ENCODE data around the gene MCF2L. TPM values are rescaled to one million over a fixed set of nuclear protein-coding genes. Genes with fewer than 3 reads are reported as not detected.

MCF2L gene
- polyA plus RNA-seq, 2 donors, result 10.9 to 19.4 TPM

DNA sequence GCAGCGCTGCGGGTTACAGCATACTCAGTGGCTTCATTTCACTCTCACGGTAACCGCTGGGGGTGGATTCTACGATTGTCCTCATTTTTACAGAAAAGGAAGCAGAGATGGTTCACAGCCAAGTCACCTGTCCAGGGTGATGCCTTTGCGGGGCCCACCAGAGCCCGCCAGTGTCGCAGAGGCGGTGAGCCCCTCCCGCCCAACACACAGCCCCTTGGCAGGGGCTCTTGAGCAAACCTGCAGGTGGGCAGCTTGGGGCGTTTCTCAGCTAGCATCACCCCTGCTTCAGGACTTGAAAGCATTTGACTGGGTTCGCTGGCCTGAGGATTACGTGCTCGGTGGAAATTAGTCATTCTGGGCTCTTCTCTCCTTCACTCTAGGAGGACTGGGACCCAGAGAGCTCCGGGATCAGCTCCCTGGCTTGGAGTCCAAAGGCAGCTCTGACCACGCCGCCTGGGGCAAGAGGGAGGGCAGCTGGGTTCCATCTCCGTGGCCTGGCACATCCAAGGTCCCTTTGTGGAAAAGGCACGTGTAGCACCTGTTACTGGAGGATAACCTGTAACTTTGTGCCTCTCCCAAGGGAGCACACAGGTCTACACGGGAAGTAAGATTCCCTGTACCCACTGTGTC lies 74.1 kb downstream of the MCF2L start:
- Histone ChIP-seq H3K27ac (ENCODE audit: low read depth in 2 of 2, low read length in 1 of 2) (no peak overlapping the region), H3K4me3 (ENCODE audit: low read depth in 1 of 2, low read length in 2 of 2) (no peak overlapping the region), H3K4me1 (ENCODE audit: control insufficient read depth in 2 of 2, insufficient read depth in 2 of 2, low read length in 1 of 2) (no peaks in the 10 kb centered on the region), H3K36me3 (ENCODE audit: control insufficient read depth in 2 of 2, insufficient read depth in 2 of 2, low read length in 1 of 2) (peaks cover 0 to 7% of the 10 kb centered on the region in 2 donors), H3K27me3 (ENCODE audit: control insufficient read depth in 1 of 2, insufficient read depth in 2 of 2, low read length in 2 of 2) (no peaks in the 10 kb centered on the region), H3K9me3 (ENCODE audit: control insufficient read depth in 2 of 2, insufficient read depth in 1 of 2, low read depth in 1 of 2, low read length in 1 of 2) (no peaks in the 10 kb centered on the region)
- WGBS, 2 donors, result 86 to 87% methylated on average over 20 of the region's 20 CpGs

GRCh38 chr13:113043931-113044330 lies 74.9 kb downstream of the MCF2L start:
- Histone ChIP-seq H3K9me3 (ENCODE audit: control insufficient read depth in 2 of 2, insufficient read depth in 1 of 2, low read depth in 1 of 2, low read length in 1 of 2) (no peaks in the 10 kb centered on the region), H3K27ac (ENCODE audit: low read depth in 2 of 2, low read length in 1 of 2) (no peak overlapping the region), H3K4me3 (ENCODE audit: low read depth in 1 of 2, low read length in 2 of 2) (no peak overlapping the region), H3K27me3 (ENCODE audit: control insufficient read depth in 1 of 2, insufficient read depth in 2 of 2, low read length in 2 of 2) (no peaks in the 10 kb centered on the region), H3K36me3 (ENCODE audit: control insufficient read depth in 2 of 2, insufficient read depth in 2 of 2, low read length in 1 of 2) (peaks cover 0 to 7% of the 10 kb centered on the region in 2 donors), H3K4me1 (ENCODE audit: control insufficient read depth in 2 of 2, insufficient read depth in 2 of 2, low read length in 1 of 2) (no peaks in the 10 kb centered on the region)
- WGBS, 2 donors, result 81 to 86% methylated on average over 14 of the region's 14 CpGs

- Histone ChIP-seq H3K27me3 (ENCODE audit: control insufficient read depth in 1 of 2, insufficient read depth in 2 of 2, low read length in 2 of 2) (no peaks in the 10 kb centered on the region), H3K27ac (ENCODE audit: low read depth in 2 of 2, low read length in 1 of 2) (no peak overlapping the region), H3K9me3 (ENCODE audit: control insufficient read depth in 2 of 2, insufficient read depth in 1 of 2, low read depth in 1 of 2, low read length in 1 of 2) (no peaks in the 10 kb centered on the region), H3K36me3 (ENCODE audit: control insufficient read depth in 2 of 2, insufficient read depth in 2 of 2, low read length in 1 of 2) (peaks cover 0 to 7% of the 10 kb centered on the region in 2 donors), H3K4me1 (ENCODE audit: control insufficient read depth in 2 of 2, insufficient read depth in 2 of 2, low read length in 1 of 2) (no peaks in the 10 kb centered on the region), H3K4me3 (ENCODE audit: low read depth in 1 of 2, low read length in 2 of 2) (no peak overlapping the region)
- WGBS, 2 donors, result 78 to 84% methylated on average over 27 of the region's 27 CpGs
Measured at GRCh38 chr13:113044391-113045114, 75.5 kb downstream of the MCF2L start.

GRCh38 chr13:113045251-113046127 lies 76.5 kb downstream of the MCF2L start:
- WGBS, 2 donors, result 78 to 85% methylated on average over 32 of the region's 32 CpGs
- Histone ChIP-seq H3K36me3 (ENCODE audit: control insufficient read depth in 2 of 2, insufficient read depth in 2 of 2, low read length in 1 of 2) (peaks cover 0 to 7% of the 10 kb centered on the region in 2 donors), H3K4me1 (ENCODE audit: control insufficient read depth in 2 of 2, insufficient read depth in 2 of 2, low read length in 1 of 2) (no peaks in the 10 kb centered on the region), H3K9me3 (ENCODE audit: control insufficient read depth in 2 of 2, insufficient read depth in 1 of 2, low read depth in 1 of 2, low read length in 1 of 2) (no peaks in the 10 kb centered on the region), H3K4me3 (ENCODE audit: low read depth in 1 of 2, low read length in 2 of 2) (no peak overlapping the region), H3K27ac (ENCODE audit: low read depth in 2 of 2, low read length in 1 of 2) (no peak overlapping the region), H3K27me3 (ENCODE audit: control insufficient read depth in 1 of 2, insufficient read depth in 2 of 2, low read length in 2 of 2) (no peaks in the 10 kb centered on the region)

- Histone ChIP-seq H3K4me1 (ENCODE audit: control insufficient read depth in 2 of 2, insufficient read depth in 2 of 2, low read length in 1 of 2) (peaks cover 0 to 6% of the 10 kb centered on the region in 2 donors), H3K4me3 (ENCODE audit: low read depth in 1 of 2, low read length in 2 of 2) (no peak overlapping the region)
- WGBS, 2 donors, result 91 to 93% methylated on average over 30 of the region's 30 CpGs
Measured at GRCh38 chr13:113046128-113046882, 77.3 kb downstream of the MCF2L start.

DNA sequence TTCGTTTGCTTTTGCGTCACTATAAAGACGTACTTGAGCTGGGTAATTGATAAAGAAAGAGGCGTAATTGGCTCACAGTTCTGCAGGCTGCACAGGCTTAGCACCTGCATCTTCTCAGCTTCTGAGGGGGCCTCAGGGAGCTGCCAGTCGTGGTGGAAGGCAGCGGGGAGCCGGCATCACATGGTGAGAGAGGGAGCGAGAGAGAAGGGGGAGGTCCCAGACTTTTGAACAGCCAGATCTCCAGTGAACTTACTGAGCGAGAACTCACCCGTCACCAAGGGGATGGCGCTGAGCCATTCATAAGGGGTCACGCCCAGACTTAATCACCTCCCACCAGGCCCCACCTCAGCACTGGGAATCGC lies 77.8 kb downstream of the MCF2L start:
- 85 to 87% methylated on average over 13 of the region's 13 CpGs for WGBS, 2 donors
- peaks cover 0 to 6% of the 10 kb centered on the region in 2 donors for H3K4me1 ChIP-seq (ENCODE audit: control insufficient read depth in 2 of 2, insufficient read depth in 2 of 2, low read length in 1 of 2)
- no peaks in the 10 kb centered on the region for H3K9me3 ChIP-seq (ENCODE audit: control insufficient read depth in 2 of 2, insufficient read depth in 1 of 2, low read depth in 1 of 2, low read length in 1 of 2)
- peaks cover 0 to 7% of the 10 kb centered on the region in 2 donors for H3K36me3 ChIP-seq (ENCODE audit: control insufficient read depth in 2 of 2, insufficient read depth in 2 of 2, low read length in 1 of 2)
- no peaks in the 10 kb centered on the region for H3K27me3 ChIP-seq (ENCODE audit: control insufficient read depth in 1 of 2, insufficient read depth in 2 of 2, low read length in 2 of 2)
- no peak overlapping the region for H3K27ac ChIP-seq (ENCODE audit: low read depth in 2 of 2, low read length in 1 of 2)
- no peak overlapping the region for H3K4me3 ChIP-seq (ENCODE audit: low read depth in 1 of 2, low read length in 2 of 2)

More at GRCh38 chr13:113046128-113046882, 77.3 kb downstream of the MCF2L start:
- no peak overlapping the region for H3K27ac ChIP-seq (ENCODE audit: low read depth in 2 of 2, low read length in 1 of 2)
- H3K27me3 ChIP-seq (ENCODE audit: control insufficient read depth in 1 of 2, insufficient read depth in 2 of 2, low read length in 2 of 2), result no peaks in the 10 kb centered on the region
- H3K9me3 ChIP-seq (ENCODE audit: control insufficient read depth in 2 of 2, insufficient read depth in 1 of 2, low read depth in 1 of 2, low read length in 1 of 2), result no peaks in the 10 kb centered on the region
- H3K36me3 ChIP-seq (ENCODE audit: control insufficient read depth in 2 of 2, insufficient read depth in 2 of 2, low read length in 1 of 2), result peaks cover 0 to 7% of the 10 kb centered on the region in 2 donors

GRCh38 chr13:113047587-113047986 lies 78.6 kb downstream of the MCF2L start:
- WGBS, 2 donors, result 93 to 94% methylated on average over 31 of the region's 31 CpGs
- Histone ChIP-seq H3K36me3 (ENCODE audit: control insufficient read depth in 2 of 2, insufficient read depth in 2 of 2, low read length in 1 of 2) (peaks cover 0 to 7% of the 10 kb centered on the region in 2 donors), H3K27ac (ENCODE audit: low read depth in 2 of 2, low read length in 1 of 2) (no peak overlapping the region), H3K27me3 (ENCODE audit: control insufficient read depth in 1 of 2, insufficient read depth in 2 of 2, low read length in 2 of 2) (no peaks in the 10 kb centered on the region), H3K4me3 (ENCODE audit: low read depth in 1 of 2, low read length in 2 of 2) (no peak overlapping the region), H3K9me3 (ENCODE audit: control insufficient read depth in 2 of 2, insufficient read depth in 1 of 2, low read depth in 1 of 2, low read length in 1 of 2) (no peaks in the 10 kb centered on the region), H3K4me1 (ENCODE audit: control insufficient read depth in 2 of 2, insufficient read depth in 2 of 2, low read length in 1 of 2) (peaks cover 0 to 6% of the 10 kb centered on the region in 2 donors)

DNA sequence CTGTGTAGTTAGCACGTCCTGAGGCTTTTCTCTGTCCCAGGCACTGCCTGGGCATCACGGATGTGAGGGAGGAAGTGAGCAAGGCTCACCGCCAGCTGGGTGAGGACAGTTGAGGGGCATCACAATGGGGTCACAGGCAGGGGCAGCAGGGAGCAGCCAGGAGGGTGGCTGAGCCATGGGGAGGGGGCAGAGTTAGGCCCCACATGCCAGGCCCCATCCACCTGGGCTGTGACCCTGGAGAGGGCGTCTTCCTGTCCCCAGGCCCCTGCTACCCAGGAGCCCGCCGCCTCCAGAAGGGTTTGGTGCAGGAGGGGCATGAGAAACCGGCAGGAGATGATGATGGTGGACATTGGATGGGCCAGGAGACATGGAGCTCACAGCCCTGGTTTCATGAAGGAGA lies 79.8 kb downstream of the MCF2L start:
- no peak overlapping the region for H3K27ac ChIP-seq (ENCODE audit: low read depth in 2 of 2, low read length in 1 of 2)
- peaks cover 0 to 7% of the 10 kb centered on the region in 2 donors for H3K36me3 ChIP-seq (ENCODE audit: control insufficient read depth in 2 of 2, insufficient read depth in 2 of 2, low read length in 1 of 2)
- H3K4me3 ChIP-seq (ENCODE audit: low read depth in 1 of 2, low read length in 2 of 2), result no peak overlapping the region
- peaks cover 0 to 6% of the 10 kb centered on the region in 2 donors for H3K4me1 ChIP-seq (ENCODE audit: control insufficient read depth in 2 of 2, insufficient read depth in 2 of 2, low read length in 1 of 2)
- WGBS, 2 donors, result 59 to 68% methylated on average over 7 of the region's 7 CpGs
- H3K9me3 ChIP-seq (ENCODE audit: control insufficient read depth in 2 of 2, insufficient read depth in 1 of 2, low read depth in 1 of 2, low read length in 1 of 2), result no peaks in the 10 kb centered on the region
- no peaks in the 10 kb centered on the region for H3K27me3 ChIP-seq (ENCODE audit: control insufficient read depth in 1 of 2, insufficient read depth in 2 of 2, low read length in 2 of 2)

GRCh38 chr13:113049521-113049941 lies 80.5 kb downstream of the MCF2L start:
- H3K4me1 ChIP-seq (ENCODE audit: control insufficient read depth in 2 of 2, insufficient read depth in 2 of 2, low read length in 1 of 2), result peaks cover 0 to 6% of the 10 kb centered on the region in 2 donors
- no peaks in the 10 kb centered on the region for H3K27me3 ChIP-seq (ENCODE audit: control insufficient read depth in 1 of 2, insufficient read depth in 2 of 2, low read length in 2 of 2)
- WGBS, 2 donors, result 67 to 68% methylated on average over 13 of the region's 13 CpGs
- no peak overlapping the region for H3K27ac ChIP-seq (ENCODE audit: low read depth in 2 of 2, low read length in 1 of 2)
- peaks cover 0 to 7% of the 10 kb centered on the region in 2 donors for H3K36me3 ChIP-seq (ENCODE audit: control insufficient read depth in 2 of 2, insufficient read depth in 2 of 2, low read length in 1 of 2)
- H3K9me3 ChIP-seq (ENCODE audit: control insufficient read depth in 2 of 2, insufficient read depth in 1 of 2, low read depth in 1 of 2, low read length in 1 of 2), result no peaks in the 10 kb centered on the region
- H3K4me3 ChIP-seq (ENCODE audit: low read depth in 1 of 2, low read length in 2 of 2), result no peak overlapping the region

All from esophagus (tissue), 2 donors.